ENCODE measurements around the gene PSEN2. TPM values are rescaled to one million over a fixed set of nuclear protein-coding genes. Genes with fewer than 3 reads are reported as not detected.

The PSEN2 gene
- total and polyA plus RNA-seq, 2 donors (not counting 1 experiment from before 2014, with no cell fraction given): 15.8 to 26.0 TPM

- no peaks in the 10 kb centered on the region for H3K27me3 Mint-ChIP-seq
- no peak overlapping the region for H3K4me2 ChIP-seq (replicated peaks; ENCODE audit: low read depth, low read length, poor library complexity, severe bottlenecking)
- no peak for DNase-seq
- no peak for TF ChIP-seq EZH2 (IDR thresholded peaks at IDR 0.05; ENCODE audit: borderline replicate concordance, insufficient read depth, low read depth, low read length, poor library complexity, severe bottlenecking)
- no peak for TF ChIP-seq CTCF (IDR thresholded peaks at IDR 0.05)
- no peak overlapping the region for H3K4me3 ChIP-seq (ENCODE audit: control extremely low read depth in 1 of 5, extremely low read depth in 1 of 5, insufficient read depth in 1 of 5, low read depth in 2 of 5, low read length in 4 of 5)
- no peak overlapping the region for H3K27ac ChIP-seq (ENCODE audit: low read length in 2 of 2)
- H3K4me3 Mint-ChIP-seq: no peak overlapping the region
- ChIA-PET CTCF (interaction anchor here (1.3 kb wide), 1 partner anchor 293 kb away, joined by 3 read pairs; no protein-coding TSS in a partner anchor), POLR2A (no interaction called here)
- 100% methylated on average over 2 of the region's 5 CpGs for WGBS (ENCODE audit: insufficient coverage)
- ATAC-seq (ENCODE audit: low read depth): no peak
- H2AFZ ChIP-seq (ENCODE audit: insufficient read depth, low read depth, low read length, poor library complexity, severe bottlenecking): no peak overlapping the region
- no peak overlapping the region for H3K9ac ChIP-seq (ENCODE audit: low read length)
- H3K79me2 ChIP-seq (ENCODE audit: control insufficient read depth, insufficient read depth, low read length): no peaks in the 10 kb centered on the region
- H3K36me3 ChIP-seq (replicated peaks in 1 of 2; ENCODE audit: control extremely low read depth in 1 of 2, control insufficient read depth in 1 of 2, extremely low read depth in 1 of 2, insufficient read depth in 2 of 2, low read length in 1 of 2): no peaks in the 10 kb centered on the region
- H3K27me3 ChIP-seq (replicated peaks in 1 of 4; ENCODE audit: control extremely low read depth in 1 of 4, control insufficient read depth in 3 of 4, insufficient read depth in 4 of 4, low read length in 3 of 4): peaks cover 0 to 3% (median 0%) of the 10 kb centered on the region in 4 experiments
- H3K9me3 Mint-ChIP-seq (ENCODE audit: insufficient read depth): no peaks in the 10 kb centered on the region
- no peaks in the 10 kb centered on the region for H3K4me1 ChIP-seq (ENCODE audit: control insufficient read depth in 2 of 2, insufficient read depth in 2 of 2, low read length in 2 of 2)
- H3K4me1 Mint-ChIP-seq: no peaks in the 10 kb centered on the region
- H4K20me1 ChIP-seq (ENCODE audit: control insufficient read depth, insufficient read depth, low read length, poor library complexity, severe bottlenecking): no peaks in the 10 kb centered on the region
- no peak overlapping the region for H3K27ac Mint-ChIP-seq
- intact Hi-C loops (cut with micrococcal nuclease): no loop called here
- no peaks in the 10 kb centered on the region for H3K9me3 ChIP-seq (ENCODE audit: control extremely low read depth in 1 of 3, control insufficient read depth in 2 of 3, insufficient read depth in 1 of 3, low read length in 2 of 3)
These were observed 49.2 kb downstream of the PSEN2 start for GRCh38 chr1:226919587-226919986.

GRCh38 chr1:226919995-226920394 lies 49.6 kb downstream of the PSEN2 start:
- no peak for DNase-seq
- Histone ChIP-seq H3K27me3 (replicated peaks in 1 of 4; ENCODE audit: control extremely low read depth in 1 of 4, control insufficient read depth in 3 of 4, insufficient read depth in 4 of 4, low read length in 3 of 4) (peaks cover 0 to 5% (median 0%) of the 10 kb centered on the region in 4 experiments), H3K9ac (ENCODE audit: low read length) (no peak overlapping the region), H3K36me3 (replicated peaks in 1 of 2; ENCODE audit: control extremely low read depth in 1 of 2, control insufficient read depth in 1 of 2, extremely low read depth in 1 of 2, insufficient read depth in 2 of 2, low read length in 1 of 2) (no peaks in the 10 kb centered on the region), H3K27ac (ENCODE audit: low read length in 2 of 2) (no peak overlapping the region), H3K4me2 (replicated peaks; ENCODE audit: low read depth, low read length, poor library complexity, severe bottlenecking) (no peak overlapping the region), H4K20me1 (ENCODE audit: control insufficient read depth, insufficient read depth, low read length, poor library complexity, severe bottlenecking) (no peaks in the 10 kb centered on the region), H3K9me3 (ENCODE audit: control extremely low read depth in 1 of 3, control insufficient read depth in 2 of 3, insufficient read depth in 1 of 3, low read length in 2 of 3) (no peaks in the 10 kb centered on the region), H3K4me1 (ENCODE audit: control insufficient read depth in 2 of 2, insufficient read depth in 2 of 2, low read length in 2 of 2) (no peaks in the 10 kb centered on the region), H3K4me3 (ENCODE audit: control extremely low read depth in 1 of 5, extremely low read depth in 1 of 5, insufficient read depth in 1 of 5, low read depth in 2 of 5, low read length in 4 of 5) (no peak overlapping the region), H3K79me2 (ENCODE audit: control insufficient read depth, insufficient read depth, low read length) (no peaks in the 10 kb centered on the region), H2AFZ (ENCODE audit: insufficient read depth, low read depth, low read length, poor library complexity, severe bottlenecking) (no peak overlapping the region)
- TF ChIP-seq EZH2 (IDR thresholded peaks at IDR 0.05; ENCODE audit: borderline replicate concordance, insufficient read depth, low read depth, low read length, poor library complexity, severe bottlenecking) (no peak), CTCF (IDR thresholded peaks at IDR 0.05) (no peak)
- Mint-ChIP-seq H3K9me3 (ENCODE audit: insufficient read depth) (no peaks in the 10 kb centered on the region), H3K4me1 (no peaks in the 10 kb centered on the region), H3K4me3 (no peak overlapping the region), H3K27ac (no peak overlapping the region), H3K27me3 (no peaks in the 10 kb centered on the region)
- intact Hi-C loops (cut with micrococcal nuclease): no loop called here
- WGBS (ENCODE audit: insufficient coverage): 100% methylated on average over 1 of the region's 1 CpG
- ATAC-seq (ENCODE audit: low read depth): no peak
- ChIA-PET POLR2A (no interaction called here), CTCF (interaction anchor here (1.3 kb wide), 1 partner anchor 294 kb away, joined by 3 read pairs; no protein-coding TSS in a partner anchor)

All from B cell (primary cell).